Endothelial cell of umbilical vein (primary cell): ENCODE results near the gene DESI2. TPM values are rescaled to one million over a fixed set of nuclear protein-coding genes. Genes with fewer than 3 reads are reported as not detected.

Source experiments
- BruUV-seq: library from RNA; stranded (reverse); fragments of 400-500 nt; replicated peaks from 2 replicates; lab custom pipeline; 2021; lab: Mats Ljungman, UMichigan
- CTCF ChIA-PET: fragments of 300-600, 350-600 bp; sonication (Branson Sonifier 250); formaldehyde crosslinking; loops from one replicate; lab custom pipeline; 2021; ENCODE audit warnings: antibody characterized with exemption, inconsistent platforms; lab: Charles Lee
- POLR2A ChIA-PET: fragments of 300-600, 350-600 bp; sonication (Branson Sonifier 250); formaldehyde crosslinking; loops from one replicate; lab custom pipeline; 2021; ENCODE audit warnings: antibody characterized with exemption, inconsistent platforms; lab: Charles Lee
- DNase-seq: peaks from one replicate; pipeline ENCODE4 v3.0.0-alpha.2; 2011; ENCODE audit warnings: low read depth, low spot score
- FAIRE-seq: peaks from 2 replicates; lab custom pipeline; 2011; peaks lifted over from hg19 to GRCh38; lab: Jason Lieb, UNC
- H2AFZ ChIP-seq: 2 replicates; pipeline ENCODE4 v1.6.0; 2012; ENCODE audit warnings: low read depth, low read length, control low read depth, inconsistent platforms
- H3K27ac ChIP-seq: 2 replicates; pipeline ENCODE4 v1.5.1; 2011; ENCODE audit warnings: low read depth, mild to moderate bottlenecking, control low read depth, low read length, moderate library complexity; ENCODE audit not compliant: insufficient read depth
- H3K27me3 ChIP-seq, 2 experiments: 2 replicates each; pipeline versions ENCODE4 v1.6.0 to v1.6.1; 2011; ENCODE audit warnings: low read length in 2 of 2, mixed read lengths in 1 of 2; ENCODE audit not compliant: control insufficient read depth in 2 of 2, insufficient read depth in 2 of 2
- H3K36me3 ChIP-seq, 2 experiments: 2 replicates in 1 of 2; 3 replicates in 1 of 2; pipeline ENCODE4 v1.5.1; 2011; ENCODE audit warnings: low read length in 2 of 2, mild to moderate bottlenecking in 1 of 2, moderate library complexity in 1 of 2; ENCODE audit not compliant: control insufficient read depth in 2 of 2, insufficient read depth in 2 of 2; ENCODE audit errors: extremely low read depth in 1 of 2
- H3K4me1 ChIP-seq: 3 replicates; pipeline ENCODE4 v1.5.1; 2011; ENCODE audit warnings: mild to moderate bottlenecking, low read length; ENCODE audit not compliant: control insufficient read depth, insufficient read depth; ENCODE audit errors: extremely low read depth
- H3K4me2 ChIP-seq: 2 replicates; pipeline ENCODE4 v1.6.1; 2011; ENCODE audit warnings: low read length, control low read depth, mixed read lengths; ENCODE audit not compliant: insufficient read depth
- H3K4me3 ChIP-seq, 3 experiments: fragments of 200-600 bp in 1 of 3; sonication (generic), shearing (Covaris generic) in 1 of 3; replicated peaks in 1 of 3; 2 replicates each; pipeline ENCODE4 v1.5.1; 2011 to 2016; ENCODE audit warnings: control low read depth in 3 of 3, low read length in 3 of 3, mild to moderate bottlenecking in 2 of 3, inconsistent platforms in 1 of 3, low read depth in 1 of 3, moderate library complexity in 1 of 3; ENCODE audit not compliant: insufficient read depth in 1 of 3
- H3K79me2 ChIP-seq: 2 replicates; pipeline ENCODE4 v1.6.0; 2012; ENCODE audit warnings: low read length, inconsistent platforms; ENCODE audit not compliant: control insufficient read depth, insufficient read depth
- H3K9ac ChIP-seq: replicated peaks from 2 replicates; pipeline ENCODE3; 2011; ENCODE audit warnings: low read length, control low read depth; ENCODE audit not compliant: insufficient read depth; ENCODE audit errors: extremely low read depth
- H3K9me1 ChIP-seq: replicated peaks from 3 replicates; pipeline ENCODE4 v1.6.0; 2011; ENCODE audit warnings: mild to moderate bottlenecking, low read length; ENCODE audit not compliant: control insufficient read depth, insufficient read depth; ENCODE audit errors: extremely low read depth
- H3K9me3 ChIP-seq: replicated peaks from 2 replicates; pipeline ENCODE4 v1.5.1; 2012; ENCODE audit warnings: low read length, inconsistent platforms; ENCODE audit not compliant: control insufficient read depth, insufficient read depth
- H4K20me1 ChIP-seq: replicated peaks from 2 replicates; pipeline ENCODE3; 2011; ENCODE audit warnings: mild to moderate bottlenecking, low read length; ENCODE audit not compliant: control insufficient read depth, insufficient read depth; ENCODE audit errors: extremely low read depth
- EZH2 ChIP-seq: IDR thresholded peaks from 2 replicates; pipeline ENCODE4 v1.6.1; 2012; ENCODE audit warnings: borderline replicate concordance, low read depth, mild to moderate bottlenecking, moderate library complexity, low read length, inconsistent platforms; ENCODE audit not compliant: severe bottlenecking
- FOS ChIP-seq: IDR thresholded peaks from 2 replicates; pipeline ENCODE4 v1.6.1; 2011; ENCODE audit warnings: mild to moderate bottlenecking, low read length, moderate library complexity, borderline replicate concordance; ENCODE audit not compliant: insufficient read depth
- GATA2 ChIP-seq: IDR thresholded peaks from 2 replicates; pipeline ENCODE4 v1.7.0; 2011; ENCODE audit warnings: low read depth, mild to moderate bottlenecking, moderate library complexity, mixed read lengths, low read length; ENCODE audit not compliant: insufficient read length, insufficient read depth
- JUN ChIP-seq: IDR thresholded peaks from 2 replicates; pipeline ENCODE4 v1.6.1; 2011; ENCODE audit warnings: borderline replicate concordance, low read depth; ENCODE audit not compliant: insufficient read length, insufficient read depth
- MYC ChIP-seq: IDR thresholded peaks from one replicate; pipeline ENCODE4 v1.6.1; 2011; ENCODE audit warnings: mild to moderate bottlenecking, low read depth, low read length
- POLR2A ChIP-seq: IDR thresholded peaks from 2 replicates; pipeline ENCODE4 v1.6.1; 2012; ENCODE audit warnings: low read depth, mild to moderate bottlenecking, control low read depth, low read length
- POLR2AphosphoS5 ChIP-seq: IDR thresholded peaks from 2 replicates; pipeline ENCODE4 v1.6.1; 2012; ENCODE audit warnings: low read depth, mild to moderate bottlenecking, control low read depth, low read length, moderate library complexity; ENCODE audit not compliant: insufficient read depth
- dilution Hi-C: fragments of 300-500 bp; cut with MboI; formaldehyde crosslinking; loops from one replicate; pipeline ENCODE4 v1.15.0; 2019; ENCODE audit warnings: low sequenced_read_pairs; ENCODE audit not compliant: extremely low pct_ligation_motif_present
- intact Hi-C: fragments of 100-400 bp; cut with micrococcal nuclease; formaldehyde crosslinking; loops from one replicate; pipeline ENCODE4 v1.10.0; 2022
- polyA plus RNA-seq, 4 experiments: library from polyadenylated mRNA; depleted of rRNA in 3 of 4; stranded (reverse) in 3 of 4; unstranded in 1 of 4; fragments of >200 nt; gene quantifications; 2 replicates each; pipeline versions ENCODE4 v1.2.1 to v1.2.3, GENCODE V29; 2011 to 2012; ENCODE audit warnings: missing spikeins in 1 of 4
- total RNA-seq: library from RNA; stranded (reverse); gene quantifications from 2 replicates; pipeline ENCODE4 v1.2.3, GENCODE V29; 2021
- TF ChIP-seq, protein P1 (sequence below): IDR thresholded peaks from 2 replicates; pipeline ENCODE4 v1.6.1; 2011; ENCODE audit not compliant: insufficient read depth, insufficient read length
- TF ChIP-seq, protein P2 (sequence below), 2 donors: IDR thresholded peaks; 1 replicate in 1 of 2; 2 replicates in 1 of 2; pipeline ENCODE4 v1.5.1; 2011; ENCODE audit warnings: low read length in 2 of 2, mild to moderate bottlenecking in 2 of 2, moderate library complexity in 2 of 2, control low read depth in 1 of 2, inconsistent platforms in 1 of 2, low read depth in 1 of 2; ENCODE audit not compliant: insufficient read depth in 1 of 2; ENCODE audit errors: extremely low read depth in 1 of 2

DESI2 gene
- total and polyA plus RNA-seq, 2 donors (not counting 3 experiments of a cell fraction or from before 2014, with no cell fraction given): 22.9 to 37.2 TPM

DNA sequence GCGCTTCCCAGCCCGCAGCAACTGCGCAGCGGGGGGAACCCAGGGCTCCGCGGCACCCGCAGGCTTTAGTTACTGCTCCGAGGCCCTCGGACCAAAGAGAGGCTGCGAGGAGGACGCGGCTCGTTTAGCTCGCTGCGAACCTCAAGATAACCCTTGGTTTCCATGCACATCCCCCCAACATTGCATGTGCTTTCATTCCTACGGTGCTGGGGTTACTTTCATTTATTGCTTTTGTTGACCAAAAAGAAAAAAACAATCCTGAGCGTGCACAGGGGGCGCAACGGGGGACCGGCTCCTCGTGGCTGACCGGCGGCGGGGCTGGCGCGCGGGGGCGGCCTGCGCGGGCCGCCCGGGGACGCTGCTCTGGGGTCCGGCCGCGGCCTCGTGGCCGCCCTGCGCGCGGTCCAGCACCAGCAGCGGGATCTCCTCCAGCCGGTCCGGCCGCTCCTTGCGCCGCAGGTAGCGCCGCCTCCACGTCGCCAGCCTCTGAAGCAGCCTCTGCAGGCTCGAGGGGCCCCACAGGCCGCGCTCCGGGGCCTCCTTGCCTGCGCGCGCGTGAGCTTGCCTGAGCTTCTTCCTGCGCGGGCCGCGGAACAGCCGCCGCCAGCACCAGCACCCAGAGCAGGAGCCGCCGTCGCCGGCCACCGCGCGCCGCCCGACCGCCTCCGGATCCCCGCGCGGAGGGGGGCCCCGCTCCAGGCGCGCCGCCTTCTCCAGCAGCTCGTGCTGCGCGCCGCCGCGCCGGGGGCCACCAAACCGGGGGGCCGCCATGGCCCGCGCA is 77.4 kb downstream of the DESI2 start:
- intact Hi-C loops (loop anchor here (1.0 to 5.0 kb wide), 3 partner anchors 48 to 128 kb away; no protein-coding TSS in a partner anchor), dilution Hi-C loops (no loop called here)
- Histone ChIP-seq H3K4me2 (peak overlapping the region; percentile 86), H3K27ac (no peak overlapping the region), H4K20me1 (no peaks in the 10 kb centered on the region), H3K36me3 (no peaks in the 10 kb centered on the region), H3K9me3 (no peaks in the 10 kb centered on the region), H3K9me1 (no peaks in the 10 kb centered on the region), H3K4me1 (peaks cover 8% of the 10 kb centered on the region), H2AFZ (peak overlapping the region; percentile 89), H3K4me3 (peak overlapping the region; percentile 46 to 67 (median 61)), H3K9ac (peak overlapping the region; percentile 74), H3K27me3 (no peaks in the 10 kb centered on the region), H3K79me2 (no peaks in the 10 kb centered on the region)
- ChIA-PET POLR2A (no interaction called here), CTCF (interaction anchor here (0.6 to 2.2 kb wide), 7 partner anchors 9 to 312 kb away, joined by 4 to 13 read pairs (median 4); no protein-coding TSS in a partner anchor)
- BruUV-seq: no TSS peak
- peak; percentile 21 for FAIRE-seq
- TF ChIP-seq JUN (no peak), POLR2AphosphoS5 (peak; percentile 13), MYC (no peak), EZH2 (no peak)
- peak; percentile 49 for DNase-seq

DNA sequence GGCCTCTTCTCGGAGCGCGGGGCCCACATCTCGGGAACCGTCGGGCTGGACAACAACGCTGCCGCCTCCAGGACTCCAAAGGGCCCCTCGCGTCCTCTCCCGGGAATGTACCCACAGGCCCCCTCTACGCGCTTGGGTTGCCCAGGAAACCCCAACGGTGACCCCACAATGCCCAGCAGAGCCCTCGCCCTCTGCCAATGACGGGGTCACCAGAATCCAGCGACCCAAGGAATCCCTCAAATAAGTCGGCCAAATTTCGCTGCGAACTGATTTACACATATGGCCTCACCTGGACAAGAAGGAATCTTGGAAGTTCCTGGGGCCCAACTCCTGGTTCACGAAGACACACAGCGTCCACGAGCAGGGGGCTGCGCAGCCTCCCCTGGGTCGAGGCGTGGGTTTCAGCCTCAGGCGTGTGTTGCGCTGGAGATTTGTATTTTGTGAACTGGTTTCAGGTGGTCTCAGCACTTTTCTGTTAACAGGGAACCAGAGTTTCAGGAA is 78.1 kb downstream of the DESI2 start:
- peak; percentile 10 for DNase-seq
- CTCF ChIA-PET: interaction anchor here (0.9 to 2.2 kb wide), 5 partner anchors 9 to 131 kb away, joined by 4 to 13 read pairs (median 4); no protein-coding TSS in a partner anchor

More for the DNA sequence above, 78.1 kb downstream of the DESI2 start:
- H3K9me3 ChIP-seq: no peaks in the 10 kb centered on the region
- no peaks in the 10 kb centered on the region for H4K20me1 ChIP-seq
- peaks cover 8% of the 10 kb centered on the region for H3K4me1 ChIP-seq
- H3K27me3 ChIP-seq: no peaks in the 10 kb centered on the region
- no peaks in the 10 kb centered on the region for H3K36me3 ChIP-seq
- H3K4me2 ChIP-seq: peak overlapping the region; percentile 86
- intact Hi-C loops: loop anchor here (1.0 to 5.0 kb wide), 3 partner anchors 47 to 129 kb away; no protein-coding TSS in a partner anchor
- no TSS peak for BruUV-seq
- TF ChIP-seq JUN: no peak
- TF ChIP-seq POLR2AphosphoS5: no peak
- TF ChIP-seq EZH2: no peak
- TF ChIP-seq, protein P1, sequence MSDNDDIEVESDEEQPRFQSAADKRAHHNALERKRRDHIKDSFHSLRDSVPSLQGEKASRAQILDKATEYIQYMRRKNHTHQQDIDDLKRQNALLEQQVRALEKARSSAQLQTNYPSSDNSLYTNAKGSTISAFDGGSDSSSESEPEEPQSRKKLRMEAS: no peak
- TF ChIP-seq, protein P2, sequence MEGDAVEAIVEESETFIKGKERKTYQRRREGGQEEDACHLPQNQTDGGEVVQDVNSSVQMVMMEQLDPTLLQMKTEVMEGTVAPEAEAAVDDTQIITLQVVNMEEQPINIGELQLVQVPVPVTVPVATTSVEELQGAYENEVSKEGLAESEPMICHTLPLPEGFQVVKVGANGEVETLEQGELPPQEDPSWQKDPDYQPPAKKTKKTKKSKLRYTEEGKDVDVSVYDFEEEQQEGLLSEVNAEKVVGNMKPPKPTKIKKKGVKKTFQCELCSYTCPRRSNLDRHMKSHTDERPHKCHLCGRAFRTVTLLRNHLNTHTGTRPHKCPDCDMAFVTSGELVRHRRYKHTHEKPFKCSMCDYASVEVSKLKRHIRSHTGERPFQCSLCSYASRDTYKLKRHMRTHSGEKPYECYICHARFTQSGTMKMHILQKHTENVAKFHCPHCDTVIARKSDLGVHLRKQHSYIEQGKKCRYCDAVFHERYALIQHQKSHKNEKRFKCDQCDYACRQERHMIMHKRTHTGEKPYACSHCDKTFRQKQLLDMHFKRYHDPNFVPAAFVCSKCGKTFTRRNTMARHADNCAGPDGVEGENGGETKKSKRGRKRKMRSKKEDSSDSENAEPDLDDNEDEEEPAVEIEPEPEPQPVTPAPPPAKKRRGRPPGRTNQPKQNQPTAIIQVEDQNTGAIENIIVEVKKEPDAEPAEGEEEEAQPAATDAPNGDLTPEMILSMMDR (IDR thresholded peaks at IDR 0.05; ENCODE audit: extremely low read depth in 1 of 2, insufficient read depth in 1 of 2, low read depth in 1 of 2, low read length in 2 of 2): no peak
- TF ChIP-seq MYC: no peak
- TF ChIP-seq FOS: no peak
- no peak for TF ChIP-seq GATA2
- TF ChIP-seq POLR2A: no peak
- FAIRE-seq: no peak
- H3K4me3 ChIP-seq: peak overlapping the region; percentile 46 to 67 (median 61)
- no peaks in the 10 kb centered on the region for H3K9me1 ChIP-seq
- no peaks in the 10 kb centered on the region for H3K79me2 ChIP-seq
- no peak overlapping the region for H3K27ac ChIP-seq
- peak overlapping the region; percentile 74 for H3K9ac ChIP-seq
- H2AFZ ChIP-seq: peak overlapping the region; percentile 89
- POLR2A ChIA-PET: no interaction called here
- dilution Hi-C loops: no loop called here
